Liver (tissue), 4 donors: Measurements from ENCODE around the gene METRN. TPM values are rescaled to one million over a fixed set of nuclear protein-coding genes. Genes with fewer than 3 reads are reported as not detected.

Experiments
- polyA plus RNA-seq, 2 donors: library from polyadenylated mRNA; stranded (reverse) in 1 of 2; unstranded in 1 of 2; fragments of 200-250 nt in 1 of 2; fragments of >200 nt in 1 of 2; fragmentation: Nextera tagmentation in 1 of 2; extraction: Ambion mirVana in 1 of 2; gene quantifications; one replicate each; pipeline versions ENCODE4 v1.2.1 to v1.2.3, GENCODE V29; 2013 to 2015
- total RNA-seq, 2 donors: library from RNA; depleted of rRNA; stranded (reverse); fragments of >200 nt; gene quantifications; one replicate each; pipeline ENCODE4 v1.2.3, GENCODE V29; 2014
- donor health status: healthy.
- donor health status: healthy.
- donor health status: healthy.

METRN gene
- total and polyA plus RNA-seq, 4 donors: 4.6 to 22.9 (median 7.1) TPM

Other genes with a start within 250 kb of the METRN start
- 10 to 100 TPM; 26.2 to 37.2 TPM for gene CAPN15, start 187.4 kb upstream of the METRN start, total RNA-seq
- 10 to 100 TPM in 1 of 2 donors, 1 to 10 TPM in 1; 5.9 to 17.0 TPM for gene CAPN15, start 187.4 kb upstream of the METRN start, polyA plus RNA-seq
- gene PRR35, start 154.7 kb upstream of the METRN start, total RNA-seq: not detected
- gene PRR35, start 154.7 kb upstream of the METRN start, polyA plus RNA-seq: not detected
- gene NHLRC4, start 148.1 kb upstream of the METRN start, total RNA-seq: 1 to 10 TPM in 1 of 2 donors, under 1 TPM in 1; 0.25 to 7.0 TPM
- under 1 TPM in 1 of 2 donors, not detected in 1; 0.17 TPM for gene NHLRC4, start 148.1 kb upstream of the METRN start, polyA plus RNA-seq
- 100 to 1,000 TPM in 1 of 2 donors, 10 to 100 TPM in 1; 16.8 to 144 TPM for gene PIGQ, start 145.2 kb upstream of the METRN start, total RNA-seq
- gene PIGQ, start 145.2 kb upstream of the METRN start, polyA plus RNA-seq: 10 to 100 TPM; 18.9 to 22.4 TPM
- 10 to 100 TPM in 1 of 2 donors, 1 to 10 TPM in 1; 7.7 to 11.0 TPM for gene RAB40C, start 125.1 kb upstream of the METRN start, total RNA-seq
- 10 to 100 TPM in 1 of 2 donors, 1 to 10 TPM in 1; 6.1 to 10.7 TPM for gene RAB40C, start 125.1 kb upstream of the METRN start, polyA plus RNA-seq
- 1 to 10 TPM in 1 of 2 donors, under 1 TPM in 1; 0.67 to 1.2 TPM for gene WFIKKN1, start 84.1 kb upstream of the METRN start, total RNA-seq
- gene WFIKKN1, start 84.1 kb upstream of the METRN start, polyA plus RNA-seq: under 1 TPM; 0.19 to 0.24 TPM
- gene METTL26, start 78.8 kb upstream of the METRN start, total RNA-seq: 10 to 100 TPM; 26.3 to 28.1 TPM
- gene METTL26, start 78.8 kb upstream of the METRN start, polyA plus RNA-seq: 10 to 100 TPM; 54.6 to 69.1 TPM
- 10 to 100 TPM; 16.3 to 45.5 TPM for gene MCRIP2, start 73.3 kb upstream of the METRN start, total RNA-seq
- gene MCRIP2, start 73.3 kb upstream of the METRN start, polyA plus RNA-seq: 10 to 100 TPM; 77.4 to 97.3 TPM
- 10 to 100 TPM in 1 of 2 donors, 1 to 10 TPM in 1; 10.0 to 13.4 TPM for gene WDR90, start 65.8 kb upstream of the METRN start, total RNA-seq
- gene WDR90, start 65.8 kb upstream of the METRN start, polyA plus RNA-seq: 1 to 10 TPM; 4.7 to 5.9 TPM
- 10 to 100 TPM; 20.8 to 31.0 TPM for gene RHOT2, start 47.0 kb upstream of the METRN start, total RNA-seq
- 10 to 100 TPM; 37.5 to 37.9 TPM for gene RHOT2, start 47.0 kb upstream of the METRN start, polyA plus RNA-seq
- under 1 TPM; 0.67 to 0.84 TPM for gene RHBDL1, start 39.4 kb upstream of the METRN start, total RNA-seq
- under 1 TPM; 0.35 to 0.74 TPM for gene RHBDL1, start 39.4 kb upstream of the METRN start, polyA plus RNA-seq
- gene STUB1, start 34.7 kb upstream of the METRN start, total RNA-seq: 10 to 100 TPM; 32.4 to 38.2 TPM
- gene STUB1, start 34.7 kb upstream of the METRN start, polyA plus RNA-seq: 10 to 100 TPM; 62.2 to 74.4 TPM
- 10 to 100 TPM; 21.2 to 35.8 TPM for gene JMJD8, start 30.8 kb upstream of the METRN start, total RNA-seq
- gene JMJD8, start 30.8 kb upstream of the METRN start, polyA plus RNA-seq: 10 to 100 TPM; 30.9 to 52.6 TPM
- 1 to 10 TPM; 4.4 to 6.7 TPM for gene WDR24, start 24.7 kb upstream of the METRN start, total RNA-seq
- 1 to 10 TPM; 4.2 to 8.0 TPM for gene WDR24, start 24.7 kb upstream of the METRN start, polyA plus RNA-seq
- gene FBXL16, start 9.3 kb upstream of the METRN start, total RNA-seq: under 1 TPM in 1 of 2 donors, not detected in 1; under 0.01 TPM
- gene FBXL16, start 9.3 kb upstream of the METRN start, polyA plus RNA-seq: under 1 TPM in 1 of 2 donors, not detected in 1; 0.14 TPM
- 10 to 100 TPM; 14.0 to 17.6 TPM for gene ANTKMT, start 6.0 kb downstream of the METRN start, total RNA-seq
- gene ANTKMT, start 6.0 kb downstream of the METRN start, polyA plus RNA-seq: 10 to 100 TPM; 21.8 to 29.7 TPM
- gene CCDC78, start 11.3 kb downstream of the METRN start, total RNA-seq: under 1 TPM; 0.08 to 0.28 TPM
- gene CCDC78, start 11.3 kb downstream of the METRN start, polyA plus RNA-seq: under 1 TPM in 1 of 2 donors, not detected in 1; 0.05 TPM
- gene HAGHL, start 12.0 kb downstream of the METRN start, total RNA-seq: 1 to 10 TPM in 1 of 2 donors, under 1 TPM in 1; 0.67 to 1.1 TPM
- gene HAGHL, start 12.0 kb downstream of the METRN start, polyA plus RNA-seq: under 1 TPM; 0.25 to 0.32 TPM
- gene CIAO3, start 25.9 kb downstream of the METRN start, total RNA-seq: 10 to 100 TPM; 16.9 to 24.3 TPM
- 10 to 100 TPM; 13.2 to 16.0 TPM for gene CIAO3, start 25.9 kb downstream of the METRN start, polyA plus RNA-seq
- under 1 TPM; 0.08 to 0.65 TPM for gene MSLN, start 45.6 kb downstream of the METRN start, total RNA-seq
- gene MSLN, start 45.6 kb downstream of the METRN start, polyA plus RNA-seq: under 1 TPM in 1 of 2 donors, not detected in 1; 0.03 TPM
- gene RPUSD1, start 73.3 kb downstream of the METRN start, total RNA-seq: 1 to 10 TPM; 8.2 to 9.7 TPM
- gene RPUSD1, start 73.3 kb downstream of the METRN start, polyA plus RNA-seq: 10 to 100 TPM in 1 of 2 donors, 1 to 10 TPM in 1; 4.5 to 10.7 TPM
- gene CHTF18, start 73.5 kb downstream of the METRN start, total RNA-seq: 10 to 100 TPM in 1 of 2 donors, 1 to 10 TPM in 1; 5.1 to 15.6 TPM
- gene CHTF18, start 73.5 kb downstream of the METRN start, polyA plus RNA-seq: 1 to 10 TPM; 1.7 to 2.6 TPM
- gene GNG13, start 85.6 kb downstream of the METRN start, total RNA-seq: not detected
- not detected for gene GNG13, start 85.6 kb downstream of the METRN start, polyA plus RNA-seq